GM18858 (cell line): ENCODE measurements around the gene P2RX5.

Source experiments
- ATAC-seq: cut with Tn5 transposase; IDR thresholded peaks from one replicate; pipeline ENCODE4 v1.9.1; 2021; ENCODE audit not compliant: unreplicated experiment

The P2RX5 gene

GRCh38 chr17:3682033-3682432 lies 13.9 kb downstream of the P2RX5 start:
- no peak for ATAC-seq

GRCh38 chr17:3681565-3681964 lies 14.4 kb downstream of the P2RX5 start:
- no peak for ATAC-seq

- ATAC-seq = no peak
Measured at GRCh38 chr17:3681057-3681456, 14.9 kb downstream of the P2RX5 start.

GRCh38 chr17:3679531-3680126 lies 16.3 kb downstream of the P2RX5 start:
- no peak for ATAC-seq

- no peak for ATAC-seq
Measured at GRCh38 chr17:3678821-3679530, 17.0 kb downstream of the P2RX5 start.

GRCh38 chr17:3678095-3678820 lies 17.7 kb downstream of the P2RX5 start:
- ATAC-seq = no peak

- ATAC-seq = no peak
Measured at GRCh38 chr17:3675886-3676285, 20.1 kb downstream of the P2RX5 start.

- ATAC-seq = no peak
Measured at GRCh38 chr17:3672571-3672970, 23.4 kb downstream of the P2RX5 start.

- no peak for ATAC-seq
Measured at GRCh38 chr17:3669548-3669947, 26.4 kb downstream of the P2RX5 start.

- no peak for ATAC-seq
Measured at GRCh38 chr17:3669085-3669347, 26.9 kb downstream of the P2RX5 start.

- peak; percentile 70 for ATAC-seq
Measured at GRCh38 chr17:3668279-3669084, 27.5 kb downstream of the P2RX5 start, which contains the start of the genes EMC6 and TAX1BP3. EMC6 (plus strand) TSS chr17:3668812; CDS start chr17:3669147, 335 bp downstream. TAX1BP3 (minus strand) TSS chr17:3668578; CDS start chr17:3668526, 52 bp downstream.

- no peak for ATAC-seq
Measured at GRCh38 chr17:3667366-3668278, 28.3 kb downstream of the P2RX5 start.

GRCh38 chr17:3666516-3666915 lies 29.4 kb downstream of the P2RX5 start:
- no peak for ATAC-seq

- no peak for ATAC-seq
Measured at GRCh38 chr17:3665834-3666233, 30.1 kb downstream of the P2RX5 start.

GRCh38 chr17:3663102-3664011 lies 32.6 kb downstream of the P2RX5 start:
- no peak for ATAC-seq

GRCh38 chr17:3660311-3660891 lies 35.6 kb downstream of the P2RX5 start:
- no peak for ATAC-seq

- no peak for ATAC-seq
Measured at GRCh38 chr17:3659541-3660111, 36.3 kb downstream of the P2RX5 start.

- no peak for ATAC-seq
Measured at GRCh38 chr17:3658784-3659449, 37.0 kb downstream of the P2RX5 start.
